Fibroblast of pulmonary artery (primary cell): ENCODE data around the gene ACSL6.
A peak's percentile ranks its signal among the peaks of the same experiment; 100 is the strongest.

Experiments
- DNase-seq: peaks from one replicate; pipeline ENCODE4 v3.0.0-alpha.2; 2010; ENCODE audit warnings: low read depth
- H3K4me3 ChIP-seq: replicated peaks from 2 replicates; pipeline ENCODE4 v1.5.1; 2011; ENCODE audit warnings: low read depth, mild to moderate bottlenecking, control low read depth, low read length, moderate library complexity
- TF ChIP-seq, protein P1 (sequence below): IDR thresholded peaks from 2 replicates; pipeline ENCODE4 v1.5.1; 2011; ENCODE audit warnings: mild to moderate bottlenecking, control low read depth, low read length, inconsistent platforms; ENCODE audit errors: missing control alignments

Gene ACSL6, protein sequence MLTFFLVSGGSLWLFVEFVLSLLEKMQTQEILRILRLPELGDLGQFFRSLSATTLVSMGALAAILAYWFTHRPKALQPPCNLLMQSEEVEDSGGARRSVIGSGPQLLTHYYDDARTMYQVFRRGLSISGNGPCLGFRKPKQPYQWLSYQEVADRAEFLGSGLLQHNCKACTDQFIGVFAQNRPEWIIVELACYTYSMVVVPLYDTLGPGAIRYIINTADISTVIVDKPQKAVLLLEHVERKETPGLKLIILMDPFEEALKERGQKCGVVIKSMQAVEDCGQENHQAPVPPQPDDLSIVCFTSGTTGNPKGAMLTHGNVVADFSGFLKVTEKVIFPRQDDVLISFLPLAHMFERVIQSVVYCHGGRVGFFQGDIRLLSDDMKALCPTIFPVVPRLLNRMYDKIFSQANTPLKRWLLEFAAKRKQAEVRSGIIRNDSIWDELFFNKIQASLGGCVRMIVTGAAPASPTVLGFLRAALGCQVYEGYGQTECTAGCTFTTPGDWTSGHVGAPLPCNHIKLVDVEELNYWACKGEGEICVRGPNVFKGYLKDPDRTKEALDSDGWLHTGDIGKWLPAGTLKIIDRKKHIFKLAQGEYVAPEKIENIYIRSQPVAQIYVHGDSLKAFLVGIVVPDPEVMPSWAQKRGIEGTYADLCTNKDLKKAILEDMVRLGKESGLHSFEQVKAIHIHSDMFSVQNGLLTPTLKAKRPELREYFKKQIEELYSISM

DNA sequence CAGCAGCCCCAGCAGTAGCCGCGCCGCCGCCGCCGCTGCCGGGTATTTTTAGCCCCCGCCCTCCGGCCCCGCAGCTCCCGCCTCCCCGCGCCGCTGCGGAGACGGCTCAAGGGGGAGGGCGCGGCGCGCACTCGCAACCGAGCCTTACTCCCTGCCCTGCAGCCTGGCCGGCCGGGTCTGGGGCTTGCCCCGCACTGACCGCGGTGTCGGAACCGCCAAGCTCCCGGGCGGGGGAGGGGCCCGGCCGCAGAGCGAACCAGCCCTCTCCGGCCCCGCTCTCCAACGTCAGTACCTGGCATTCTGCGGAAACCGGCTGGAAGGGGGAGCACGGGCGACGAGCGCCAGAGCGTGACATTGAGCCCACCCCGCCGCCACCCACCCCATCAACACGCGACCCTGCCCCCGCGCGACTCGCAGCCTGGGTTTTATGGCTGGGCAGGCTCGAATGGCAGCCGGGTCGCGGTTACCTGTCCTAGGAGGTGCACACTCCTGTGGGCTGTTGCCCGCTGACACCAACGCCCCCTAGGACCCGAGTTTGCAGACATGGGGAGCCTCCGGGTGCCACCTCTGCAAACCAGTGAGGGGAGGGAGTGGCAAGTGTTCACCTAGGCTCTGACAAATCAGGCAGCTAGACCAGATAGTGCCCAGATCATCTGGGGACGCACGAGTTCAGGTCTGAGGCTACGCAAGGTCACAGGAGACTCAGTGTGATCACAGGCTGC is at the start of gene ACSL6:
TSS of gene ACSL6 (minus strand) at position 37 of the 722 bp plus-strand sequence. CDS start 105 bp downstream, outside the sequence.
- TF ChIP-seq, protein P1, sequence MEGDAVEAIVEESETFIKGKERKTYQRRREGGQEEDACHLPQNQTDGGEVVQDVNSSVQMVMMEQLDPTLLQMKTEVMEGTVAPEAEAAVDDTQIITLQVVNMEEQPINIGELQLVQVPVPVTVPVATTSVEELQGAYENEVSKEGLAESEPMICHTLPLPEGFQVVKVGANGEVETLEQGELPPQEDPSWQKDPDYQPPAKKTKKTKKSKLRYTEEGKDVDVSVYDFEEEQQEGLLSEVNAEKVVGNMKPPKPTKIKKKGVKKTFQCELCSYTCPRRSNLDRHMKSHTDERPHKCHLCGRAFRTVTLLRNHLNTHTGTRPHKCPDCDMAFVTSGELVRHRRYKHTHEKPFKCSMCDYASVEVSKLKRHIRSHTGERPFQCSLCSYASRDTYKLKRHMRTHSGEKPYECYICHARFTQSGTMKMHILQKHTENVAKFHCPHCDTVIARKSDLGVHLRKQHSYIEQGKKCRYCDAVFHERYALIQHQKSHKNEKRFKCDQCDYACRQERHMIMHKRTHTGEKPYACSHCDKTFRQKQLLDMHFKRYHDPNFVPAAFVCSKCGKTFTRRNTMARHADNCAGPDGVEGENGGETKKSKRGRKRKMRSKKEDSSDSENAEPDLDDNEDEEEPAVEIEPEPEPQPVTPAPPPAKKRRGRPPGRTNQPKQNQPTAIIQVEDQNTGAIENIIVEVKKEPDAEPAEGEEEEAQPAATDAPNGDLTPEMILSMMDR, result no peak
- DNase-seq, result no peak
- H3K4me3 ChIP-seq, result peak within 1 kb of the TSS; percentile 40

DNA sequence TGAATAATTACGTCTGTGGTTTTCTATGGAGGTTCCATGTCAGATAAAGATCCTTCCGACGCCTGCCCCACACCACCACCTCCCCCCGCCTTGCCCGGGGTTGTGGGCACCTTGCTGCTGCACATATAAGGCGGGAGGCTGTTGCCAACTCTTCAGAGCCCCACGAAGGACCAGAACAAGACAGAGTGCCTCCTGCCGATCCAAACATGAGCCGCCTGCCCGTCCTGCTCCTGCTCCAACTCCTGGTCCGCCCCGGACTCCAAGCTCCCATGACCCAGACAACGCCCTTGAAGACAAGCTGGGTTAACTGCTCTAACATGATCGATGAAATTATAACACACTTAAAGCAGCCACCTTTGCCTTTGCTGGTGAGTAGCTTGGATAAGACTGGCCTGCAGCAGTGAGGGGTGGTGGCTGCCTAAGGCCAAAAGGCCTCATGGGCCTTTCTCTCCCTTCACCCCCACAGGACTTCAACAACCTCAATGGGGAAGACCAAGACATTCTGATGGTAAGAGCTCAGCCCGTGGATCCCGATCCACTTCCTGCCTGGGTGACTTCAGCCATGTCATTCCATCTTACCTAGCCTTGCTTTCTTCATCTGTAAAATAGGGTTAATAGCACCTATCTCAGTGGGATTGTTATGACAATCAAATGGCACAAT is 49.2 kb upstream of the ACSL6 start, which contains the start of gene IL3:
TSS of gene IL3 (plus strand) at position 155 of the 661 bp plus-strand sequence. CDS start at position 207, 52 bp downstream.
- TF ChIP-seq, protein P1, result no peak
- no peak for DNase-seq
- no peak within 1 kb of the TSS for H3K4me3 ChIP-seq

DNA sequence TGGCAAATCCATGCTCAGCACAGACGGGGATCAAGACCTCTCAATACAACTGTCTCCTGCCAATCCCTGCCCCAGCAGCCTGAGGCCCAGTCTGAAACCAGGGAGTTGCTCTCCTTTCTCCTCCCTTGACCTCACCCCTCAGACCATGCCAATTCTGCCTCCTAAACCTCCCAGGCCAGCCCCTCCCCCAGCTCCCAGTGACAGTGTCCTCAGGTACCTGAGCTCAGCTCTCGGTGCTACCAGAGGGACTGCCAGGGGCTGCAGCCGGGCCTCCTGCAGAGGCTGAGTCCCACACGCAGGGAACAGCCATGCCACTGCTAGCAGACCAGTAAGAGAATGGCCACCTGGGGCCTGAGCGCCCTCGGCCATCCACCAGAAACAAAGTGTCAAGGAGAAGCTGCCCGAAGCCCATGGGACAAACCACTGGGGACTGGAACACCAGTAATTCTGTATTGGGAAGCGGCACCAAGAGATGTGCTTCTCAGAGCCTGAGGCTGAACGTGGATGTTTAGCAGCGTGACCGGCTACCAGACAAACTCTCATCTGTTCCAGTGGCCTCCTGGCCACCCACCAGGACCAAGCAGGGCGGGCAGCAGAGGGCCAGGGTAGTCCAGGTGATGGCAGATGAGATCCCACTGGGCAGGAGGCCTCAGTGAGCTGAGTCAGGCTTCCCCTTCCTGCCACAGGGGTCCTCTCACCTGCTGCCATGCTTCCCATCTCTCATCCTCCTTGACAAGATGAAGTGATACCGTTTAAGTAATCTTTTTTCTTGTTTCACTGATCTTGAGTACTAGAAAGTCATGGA is 48.4 kb upstream of the ACSL6 start:
- TF ChIP-seq, protein P1, result no peak
- no peak overlapping the region for H3K4me3 ChIP-seq
- no peak for DNase-seq

DNA sequence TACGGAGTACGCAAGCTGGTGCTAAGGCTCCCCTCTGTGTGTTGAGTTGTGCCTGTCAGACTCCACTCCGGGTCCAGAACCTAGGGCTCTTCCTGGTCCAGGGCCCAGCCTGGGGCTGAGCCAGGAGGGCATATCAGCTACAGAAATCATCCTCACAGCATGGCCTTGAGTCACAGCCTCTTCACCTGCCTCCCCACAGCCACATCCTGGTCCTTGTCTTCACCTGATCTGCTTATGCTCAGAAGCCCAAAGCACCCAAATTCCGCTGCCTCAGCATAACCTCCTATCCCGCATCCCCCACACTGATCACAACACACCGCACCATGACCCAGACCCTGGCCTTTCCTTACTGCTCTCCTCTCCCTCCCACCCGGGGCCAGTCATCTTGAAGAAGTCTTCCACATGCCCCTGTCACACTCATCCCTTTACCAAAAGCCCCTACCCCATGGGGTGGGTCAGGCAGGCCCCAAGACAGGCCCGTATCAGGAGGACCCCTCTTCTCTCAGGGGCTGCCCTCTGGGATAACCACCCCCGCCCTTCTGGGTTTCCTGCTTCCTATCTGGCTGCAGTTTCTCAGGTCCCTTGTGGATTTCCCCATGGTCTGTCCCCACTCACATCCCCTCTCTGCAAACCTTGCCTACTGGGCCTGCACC is 47.7 kb upstream of the ACSL6 start:
- no peak for DNase-seq
- H3K4me3 ChIP-seq, result no peak overlapping the region
- TF ChIP-seq, protein P1, result no peak

DNA sequence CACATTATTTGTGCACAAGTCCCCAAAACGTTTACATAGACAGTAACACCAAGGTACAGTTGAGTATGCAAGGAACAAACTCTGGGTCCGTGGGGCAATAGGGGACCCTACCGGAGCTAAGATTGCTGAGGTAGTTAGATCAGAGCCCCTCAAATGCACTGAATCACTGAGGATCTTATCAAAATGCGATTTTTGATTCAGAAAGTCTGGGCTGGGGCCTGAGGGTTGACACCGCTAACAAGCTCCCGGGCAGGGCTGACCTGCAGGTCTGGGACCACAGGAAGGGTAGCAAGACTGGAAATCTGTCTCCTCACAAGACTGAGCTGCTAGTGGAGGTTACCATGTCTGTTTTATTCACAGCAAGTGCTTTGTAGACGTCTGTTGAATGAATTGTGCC is 47.2 kb upstream of the ACSL6 start:
- DNase-seq, result no peak
- no peak overlapping the region for H3K4me3 ChIP-seq
- TF ChIP-seq, protein P1, result no peak
